OCI-LY7 (cell line): ENCODE measurements around the gene ARHGEF25. TPM values are rescaled to one million over a fixed set of nuclear protein-coding genes. Genes with fewer than 3 reads are reported as not detected.

Source experiments
- BruUV-seq: library from RNA; stranded (reverse); fragments of 400-500 nt; replicated peaks from 2 replicates; lab custom pipeline; 2021; lab: Mats Ljungman, UMichigan
- CTCF ChIA-PET: fragments of 300-600 bp; sonication (Branson Sonifier 250); formaldehyde crosslinking; loops from one replicate; lab custom pipeline; 2022; ENCODE audit warnings: antibody characterized with exemption; ENCODE audit not compliant: unreplicated experiment; lab: Charles Lee
- POLR2A ChIA-PET: fragments of 300-600 bp; sonication (Branson Sonifier 250); formaldehyde crosslinking; loops from one replicate; lab custom pipeline; 2022; ENCODE audit warnings: antibody characterized with exemption; lab: Charles Lee
- DNase-seq: peaks from one replicate; pipeline ENCODE4 v3.0.0-alpha.2; 2015; ENCODE audit warnings: low spot score
- H2AFZ ChIP-seq: fragments of 200-600 bp; sonication (generic), shearing (Covaris generic); 2 replicates; pipeline ENCODE4 v1.6.1; 2014; ENCODE audit warnings: mild to moderate bottlenecking, antibody characterized with exemption, low read length, moderate library complexity
- H3K27ac ChIP-seq: fragments of 200-600 bp; sonication (generic); 2 replicates; pipeline ENCODE4 v1.5.1; 2014; ENCODE audit warnings: mixed run types, low read depth, mild to moderate bottlenecking, moderate library complexity, low read length, inconsistent platforms; ENCODE audit not compliant: poor library complexity, severe bottlenecking
- H3K36me3 ChIP-seq: fragments of 200-600 bp; sonication (generic); 2 replicates; pipeline ENCODE4 v1.6.1; 2014; ENCODE audit warnings: mild to moderate bottlenecking, antibody characterized with exemption, low read length, moderate library complexity, mixed read lengths; ENCODE audit not compliant: insufficient read depth
- H3K4me1 ChIP-seq: fragments of 200-600 bp; sonication (generic); 2 replicates; pipeline ENCODE4 v1.5.1; 2014; ENCODE audit warnings: mild to moderate bottlenecking, low read length; ENCODE audit not compliant: insufficient read depth, poor library complexity, severe bottlenecking
- H3K4me2 ChIP-seq: fragments of 200-600 bp; sonication (generic); 2 replicates; pipeline ENCODE4 v1.6.1; 2014; ENCODE audit warnings: mild to moderate bottlenecking, low read length
- H3K4me3 ChIP-seq: fragments of 200-600 bp; sonication (generic); 2 replicates; pipeline ENCODE4 v1.5.1; 2014; ENCODE audit warnings: mild to moderate bottlenecking, low read depth, low read length; ENCODE audit not compliant: poor library complexity, severe bottlenecking
- H3K79me2 ChIP-seq: fragments of 200-600 bp; sonication (generic); 2 replicates; pipeline ENCODE4 v1.6.1; 2016; ENCODE audit warnings: low read depth, mild to moderate bottlenecking, low read length, moderate library complexity, mixed read lengths; ENCODE audit not compliant: insufficient read depth
- H3K9me2 ChIP-seq: fragments of 200-600 bp; sonication (generic); 2 replicates; pipeline ENCODE4 v1.6.1; 2016; ENCODE audit warnings: mild to moderate bottlenecking, low read length, mixed read lengths; ENCODE audit not compliant: insufficient read depth
- H3K9me3 ChIP-seq: fragments of 200-600 bp; sonication (generic); 2 replicates; pipeline ENCODE4 v1.6.1; 2014; ENCODE audit warnings: mild to moderate bottlenecking, mixed run types, low read length, mixed read lengths
- H4K20me1 ChIP-seq: fragments of 200-600 bp; sonication (generic); 2 replicates; pipeline ENCODE4 v1.6.1; 2014; ENCODE audit warnings: mild to moderate bottlenecking, antibody characterized with exemption, low read length, moderate library complexity, mixed read lengths; ENCODE audit not compliant: insufficient read depth
- EZH2phosphoT487 ChIP-seq: fragments of 200-600 bp; sonication (generic); IDR thresholded peaks from 2 replicates; pipeline ENCODE4 v1.6.1; 2018; ENCODE audit warnings: low read depth, borderline replicate concordance, mild to moderate bottlenecking, mixed run types, antibody characterized with exemption, low read length, moderate library complexity, mixed read lengths
- intact Hi-C: fragments of 100-400 bp; cut with micrococcal nuclease; formaldehyde crosslinking; loops from one replicate; pipeline ENCODE4 v1.10.0; 2022; ENCODE audit not compliant: unreplicated experiment
- total RNA-seq, 2 experiments: library from RNA; depleted of rRNA in 1 of 2; stranded (reverse); fragments of >200 nt in 1 of 2; shearing (Covaris generic) in 1 of 2; gene quantifications; 2 replicates each; pipeline ENCODE4 v1.2.3, GENCODE V29; 2014 to 2022
- TF ChIP-seq, protein P1 (sequence below): fragments of 200-600 bp; sonication (generic); conservative IDR thresholded peaks from 2 replicates; pipeline ENCODE4 v1.5.1; 2014; ENCODE audit warnings: mild to moderate bottlenecking, antibody characterized with exemption, low read length, moderate library complexity, mixed read lengths

ARHGEF25 gene
- total RNA-seq, 2 experiments from 2014 or later: not detected

DNA sequence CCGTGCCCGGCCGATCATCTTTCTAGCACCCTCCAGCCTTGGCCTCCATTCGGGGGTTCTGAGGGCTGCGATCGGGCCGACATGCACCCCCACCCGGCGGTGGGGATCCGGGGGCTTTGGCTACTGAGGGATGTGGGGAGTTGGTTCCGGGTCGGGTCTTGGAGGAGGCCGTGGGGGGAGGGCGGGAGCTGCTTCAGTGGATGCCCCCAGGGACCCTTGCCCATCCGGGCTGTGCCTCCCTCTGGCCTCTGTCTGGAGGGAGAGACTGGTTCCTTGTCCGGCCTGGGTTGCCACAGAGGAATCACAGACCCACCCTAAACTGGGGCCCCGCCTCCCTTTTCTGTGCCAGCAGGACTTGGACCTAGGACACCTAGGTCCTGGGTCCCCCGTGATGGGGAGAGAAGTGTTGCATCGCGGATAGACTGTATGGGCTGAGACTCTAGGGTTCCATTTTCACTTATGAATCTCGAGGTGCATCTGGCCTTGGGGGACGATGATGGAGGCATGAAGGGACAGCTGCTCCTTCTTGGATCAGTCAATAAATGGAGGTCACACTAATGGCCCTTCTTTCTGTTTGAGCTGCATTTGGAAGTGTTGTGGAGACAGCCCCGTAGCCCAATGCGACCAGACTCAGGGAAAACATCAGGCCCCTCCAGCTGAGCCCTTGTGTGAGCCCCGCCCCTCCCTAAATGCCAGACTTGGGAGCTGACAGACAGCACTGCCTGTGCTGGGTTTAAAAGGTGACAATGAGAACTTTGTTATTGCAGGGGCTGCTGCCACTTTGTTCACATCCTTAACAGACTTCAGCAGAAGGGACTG, 6.0 kb upstream of the ARHGEF25 start:
- Histone ChIP-seq H2AFZ (no peak overlapping the region), H3K36me3 (peaks cover 28% of the 10 kb centered on the region; the same call in 1 of the 2 replicates), H3K79me2 (no peaks in the 10 kb centered on the region), H3K9me3 (no peaks in the 10 kb centered on the region), H3K4me2 (peak overlapping the region; percentile 39; the same call in 1 of the 2 replicates), H3K27ac (no peak overlapping the region), H3K4me3 (no peak overlapping the region), H4K20me1 (no peaks in the 10 kb centered on the region), H3K4me1 (no peaks in the 10 kb centered on the region), H3K9me2 (no peaks in the 10 kb centered on the region)
- TF ChIP-seq, protein P1, sequence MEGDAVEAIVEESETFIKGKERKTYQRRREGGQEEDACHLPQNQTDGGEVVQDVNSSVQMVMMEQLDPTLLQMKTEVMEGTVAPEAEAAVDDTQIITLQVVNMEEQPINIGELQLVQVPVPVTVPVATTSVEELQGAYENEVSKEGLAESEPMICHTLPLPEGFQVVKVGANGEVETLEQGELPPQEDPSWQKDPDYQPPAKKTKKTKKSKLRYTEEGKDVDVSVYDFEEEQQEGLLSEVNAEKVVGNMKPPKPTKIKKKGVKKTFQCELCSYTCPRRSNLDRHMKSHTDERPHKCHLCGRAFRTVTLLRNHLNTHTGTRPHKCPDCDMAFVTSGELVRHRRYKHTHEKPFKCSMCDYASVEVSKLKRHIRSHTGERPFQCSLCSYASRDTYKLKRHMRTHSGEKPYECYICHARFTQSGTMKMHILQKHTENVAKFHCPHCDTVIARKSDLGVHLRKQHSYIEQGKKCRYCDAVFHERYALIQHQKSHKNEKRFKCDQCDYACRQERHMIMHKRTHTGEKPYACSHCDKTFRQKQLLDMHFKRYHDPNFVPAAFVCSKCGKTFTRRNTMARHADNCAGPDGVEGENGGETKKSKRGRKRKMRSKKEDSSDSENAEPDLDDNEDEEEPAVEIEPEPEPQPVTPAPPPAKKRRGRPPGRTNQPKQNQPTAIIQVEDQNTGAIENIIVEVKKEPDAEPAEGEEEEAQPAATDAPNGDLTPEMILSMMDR: no peak
- TF ChIP-seq EZH2phosphoT487: no peak
- no peak for DNase-seq
- intact Hi-C loops: no loop called here
- ChIA-PET POLR2A (no interaction called here), CTCF (no interaction called here)
- BruUV-seq: no TSS peak

DNA sequence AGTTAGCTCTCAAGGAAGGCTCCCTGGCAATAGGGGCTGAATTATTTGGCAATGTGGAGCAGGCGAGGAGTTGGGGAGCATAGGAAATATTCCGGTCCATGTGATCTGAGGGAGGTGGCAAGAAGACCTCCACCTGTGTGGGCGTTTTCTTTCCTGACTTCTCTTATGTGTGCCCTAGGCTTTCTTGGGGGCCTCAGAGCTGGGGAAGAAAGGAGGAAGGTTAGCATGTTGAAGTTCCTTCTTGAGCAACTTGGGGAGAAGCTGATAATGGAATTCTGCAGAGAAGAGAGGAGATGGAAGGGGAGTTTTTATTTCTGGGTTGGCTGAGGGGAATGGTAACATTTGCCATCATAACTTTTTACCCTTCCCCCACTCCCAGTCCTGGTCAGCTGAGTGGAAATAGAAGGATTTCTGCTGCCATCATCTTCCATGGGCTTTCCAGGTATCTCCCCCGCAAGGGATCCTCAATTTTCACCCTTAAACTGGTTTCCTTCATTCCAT, 5.4 kb upstream of the ARHGEF25 start:
- ChIA-PET CTCF (interaction anchor here (0.5 kb wide), 1 partner anchor 787 kb away, joined by 5 read pairs; no protein-coding TSS in a partner anchor), POLR2A (interaction anchor here (1.4 kb wide), 1 partner anchor 14 kb away, joined by 3 read pairs; the partner anchor contains the start of gene PIP4K2C)
- H3K4me1 ChIP-seq: no peaks in the 10 kb centered on the region
- BruUV-seq: no TSS peak
- no peak overlapping the region for H3K4me3 ChIP-seq
- TF ChIP-seq, protein P1: no peak
- no peak for TF ChIP-seq EZH2phosphoT487
- H3K4me2 ChIP-seq: no peak overlapping the region
- no peaks in the 10 kb centered on the region for H3K79me2 ChIP-seq
- H3K9me2 ChIP-seq: no peaks in the 10 kb centered on the region
- no peak overlapping the region for H3K27ac ChIP-seq
- peaks cover 22% of the 10 kb centered on the region; the same call in 1 of the 2 replicates for H3K36me3 ChIP-seq
- no peak overlapping the region for H2AFZ ChIP-seq
- no peak for DNase-seq
- H3K9me3 ChIP-seq: no peaks in the 10 kb centered on the region
- no peaks in the 10 kb centered on the region for H4K20me1 ChIP-seq
- intact Hi-C loops: no loop called here
